Occipital lobe (tissue), 2 donors: ENCODE measurements around the gene SORCS1. TPM values are rescaled to one million over a fixed set of nuclear protein-coding genes. Genes with fewer than 3 reads are reported as not detected.
A peak's percentile ranks its signal among the peaks of the same experiment; 100 is the strongest.
"Not testable (repeated sequence)": the region's sequence is repeated elsewhere in the genome, so short reads cannot be mapped to it uniquely, and the experiment has no call there.

ENCODE experiments used
- DNase-seq: peaks from one replicate; lab custom pipeline; 2025; lab: John Stamatoyannopoulos, UW
- total RNA-seq: library from RNA; depleted of rRNA; stranded (reverse); fragments of >200 nt; gene quantifications from one replicate; pipeline ENCODE4 v1.2.3, GENCODE V29; 2014

Gene SORCS1
- total RNA-seq, 1 donor from 2014 or later, result 40.6 TPM

- no peak for DNase-seq
Observed at GRCh38 chr10:107051769-107052168, 112.7 kb downstream of the SORCS1 start.

- no peak for DNase-seq
Observed at GRCh38 chr10:107043461-107043860, 121.0 kb downstream of the SORCS1 start.

GRCh38 chr10:107037192-107038122 lies 127.0 kb downstream of the SORCS1 start:
- no peak for DNase-seq

GRCh38 chr10:107033799-107034422 lies 130.6 kb downstream of the SORCS1 start:
- DNase-seq, result no peak

- no peak for DNase-seq
Observed at GRCh38 chr10:107032700-107033401, 131.7 kb downstream of the SORCS1 start.

- no peak for DNase-seq
Observed at GRCh38 chr10:107031931-107032699, 132.4 kb downstream of the SORCS1 start.

DNA sequence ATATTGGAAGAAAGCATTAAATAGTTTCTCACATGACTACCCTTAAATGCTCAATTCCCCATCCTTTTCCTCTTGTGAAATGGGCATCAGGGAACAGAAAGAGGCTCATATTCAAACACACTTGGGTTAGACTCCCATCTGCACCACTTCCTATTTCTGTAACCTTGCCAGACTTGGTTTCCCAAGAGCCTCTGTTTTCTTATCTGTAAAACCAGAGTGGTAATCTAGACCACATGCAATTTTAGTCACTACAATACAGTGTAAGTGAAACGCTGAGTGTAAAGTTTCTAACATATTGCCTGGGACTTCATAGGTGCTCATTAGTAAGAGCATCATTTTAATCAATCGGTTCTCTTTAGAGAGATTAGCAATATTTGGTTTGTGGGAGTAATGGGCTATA lies 136.3 kb downstream of the SORCS1 start:
- no peak for DNase-seq

DNA sequence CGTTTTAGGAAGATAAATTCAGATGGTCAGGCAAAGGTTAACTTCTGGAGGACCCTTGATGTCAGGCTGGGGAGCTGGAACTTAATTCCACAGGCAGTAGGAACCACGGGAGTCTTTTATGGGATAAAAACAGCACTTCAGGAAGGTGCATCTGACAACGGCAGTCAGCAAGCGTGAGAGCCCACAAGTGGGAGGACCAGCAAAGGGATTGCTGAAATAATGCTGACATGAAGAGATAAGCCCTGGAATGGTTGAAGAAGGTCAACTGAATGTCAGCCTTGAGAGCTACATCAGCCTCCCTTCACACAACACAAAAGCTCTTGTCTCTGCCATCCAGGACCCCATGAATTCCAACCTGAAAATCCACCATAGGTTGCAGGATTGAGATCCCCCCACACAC lies 138.8 kb downstream of the SORCS1 start:
- no peak for DNase-seq

DNA sequence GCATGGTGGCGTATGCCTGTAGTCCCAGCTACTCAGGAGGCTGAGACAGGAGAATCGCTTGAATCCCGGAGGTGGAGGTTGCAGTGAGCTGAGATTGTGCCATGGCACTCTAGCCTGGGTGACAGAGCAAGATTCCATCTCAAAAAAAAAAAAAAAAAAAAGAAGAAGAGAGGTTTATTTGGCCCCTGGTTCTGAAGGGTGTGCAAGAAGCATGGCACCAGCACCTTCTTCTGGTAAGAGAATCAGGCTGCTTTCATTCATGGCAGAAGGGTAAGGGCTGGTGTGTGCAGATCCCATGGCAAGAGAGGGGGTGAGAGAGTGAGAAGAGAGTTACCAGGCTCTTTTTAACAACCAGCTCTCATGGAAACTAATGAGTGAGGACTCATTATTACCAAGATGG lies 140.5 kb downstream of the SORCS1 start:
- DNase-seq, result not testable (repeated sequence)

GRCh38 chr10:107022600-107023354 lies 141.7 kb downstream of the SORCS1 start:
- DNase-seq, result no peak

DNA sequence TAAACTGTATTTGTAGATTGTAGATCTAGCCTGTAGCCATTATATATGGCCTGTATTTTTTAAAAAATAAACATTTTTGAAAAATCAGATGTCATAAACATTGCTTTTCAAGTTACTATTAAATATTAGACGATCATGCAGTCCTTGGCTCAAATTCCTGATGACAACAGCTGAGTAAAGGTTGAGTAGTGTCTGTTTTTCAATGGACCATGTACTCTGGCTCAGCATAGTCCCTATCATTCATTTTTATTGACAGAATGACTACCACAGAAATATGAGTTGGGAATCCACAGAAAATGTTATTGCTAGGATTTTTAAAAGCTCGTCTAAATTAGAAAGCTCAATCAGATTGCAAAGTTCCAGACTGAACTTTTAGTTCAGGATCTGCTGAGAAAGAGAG lies 145.4 kb downstream of the SORCS1 start:
- DNase-seq, result no peak

- no peak for DNase-seq
Observed at GRCh38 chr10:107013258-107014006, 151.1 kb downstream of the SORCS1 start.

GRCh38 chr10:107011992-107012391 lies 152.5 kb downstream of the SORCS1 start:
- no peak for DNase-seq

DNA sequence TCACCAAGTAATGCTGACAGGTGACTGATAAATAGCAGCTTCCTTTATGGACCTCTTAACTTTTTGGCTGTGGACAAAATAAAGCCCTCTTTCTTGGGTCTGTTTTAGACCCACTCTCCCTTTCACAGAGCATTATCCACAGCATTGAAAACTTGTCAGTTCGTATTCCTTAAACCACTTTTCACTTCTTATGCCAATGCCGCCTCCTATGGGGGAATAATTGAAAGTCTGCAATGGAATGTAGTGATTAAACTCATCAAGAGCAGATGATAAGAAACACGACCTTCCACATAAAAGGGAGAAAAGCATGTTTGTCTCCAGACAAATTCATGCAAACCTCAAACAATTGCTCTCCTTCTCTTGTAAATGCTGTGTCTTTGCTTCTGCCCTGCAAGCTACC lies 153.4 kb downstream of the SORCS1 start:
- no peak for DNase-seq

- DNase-seq, result no peak
Observed at GRCh38 chr10:107010531-107010930, 154.0 kb downstream of the SORCS1 start.

GRCh38 chr10:107004362-107004761 lies 160.1 kb downstream of the SORCS1 start:
- no peak for DNase-seq

DNA sequence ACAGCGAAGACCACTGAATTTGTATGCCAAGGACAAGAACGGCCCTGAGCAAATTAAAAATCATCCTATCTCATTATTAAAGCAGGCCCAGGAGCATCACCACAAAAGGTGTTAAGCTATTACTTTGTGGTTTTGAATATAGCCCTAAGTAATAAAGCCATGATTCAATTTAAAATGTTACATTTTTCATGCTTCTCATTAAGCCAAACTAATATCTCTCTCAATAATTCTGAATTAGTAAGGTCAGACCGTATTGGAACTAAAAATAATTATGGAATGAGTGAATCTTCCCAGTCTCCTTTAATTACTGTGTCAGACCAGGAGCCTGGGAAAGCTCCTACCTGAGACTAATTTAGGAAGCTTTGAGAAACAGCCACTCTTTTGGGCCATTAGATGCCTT lies 162.4 kb downstream of the SORCS1 start:
- DNase-seq, result no peak

- no peak for DNase-seq
Observed at GRCh38 chr10:106999118-106999707, 165.3 kb downstream of the SORCS1 start.

GRCh38 chr10:106997721-106998120 lies 166.8 kb downstream of the SORCS1 start:
- DNase-seq, result peak; percentile 4

GRCh38 chr10:106996510-106996909 lies 168.0 kb downstream of the SORCS1 start:
- DNase-seq, result no peak
